Activated CD4-positive, alpha-beta memory T cell treated with anti-CD3 and anti-CD28 coated beads, Interleukin-2, amount 10 ng/mL, durations not matched to agents 7 days and 5 days (primary cell): Measurements from ENCODE around the gene SMCO3. TPM values are rescaled to one million over a fixed set of nuclear protein-coding genes. Genes with fewer than 3 reads are reported as not detected.
A peak's percentile ranks its signal among the peaks of the same experiment; 100 is the strongest.

Source experiments
- CTCF ChIA-PET: fragments of 350-600 bp; sonication (Branson Sonifier 250); formaldehyde crosslinking; loops from one replicate; lab custom pipeline; 2021; ENCODE audit warnings: antibody characterized with exemption, inconsistent platforms; lab: Charles Lee
- POLR2A ChIA-PET: fragments of 350-600 bp; sonication (Branson Sonifier 250); formaldehyde crosslinking; loops from one replicate; lab custom pipeline; 2021; ENCODE audit warnings: antibody characterized with exemption; lab: Charles Lee
- DNase-seq: peaks from one replicate; pipeline ENCODE4 v3.0.0-alpha.2; 2020
- H3K27ac Mint-ChIP-seq: one replicate; pipeline ENCODE4 v1.8.0; 2021; ENCODE audit warnings: mild to moderate bottlenecking, mixed read lengths
- H3K27me3 Mint-ChIP-seq: one replicate; pipeline ENCODE4 v1.8.0; 2021; ENCODE audit warnings: mixed read lengths
- H3K36me3 Mint-ChIP-seq: one replicate; pipeline ENCODE4 v1.8.0; 2021; ENCODE audit warnings: low read depth, mixed read lengths
- H3K4me1 Mint-ChIP-seq: one replicate; pipeline ENCODE4 v1.8.0; 2021; ENCODE audit warnings: mixed read lengths
- H3K4me3 Mint-ChIP-seq: one replicate; pipeline ENCODE4 v1.8.0; 2021; ENCODE audit warnings: mild to moderate bottlenecking, mixed read lengths
- H3K9me3 Mint-ChIP-seq: one replicate; pipeline ENCODE4 v1.8.0; 2021; ENCODE audit warnings: mixed read lengths
- total RNA-seq, 2 experiments: library from RNA; stranded (reverse); gene quantifications; one replicate each; pipeline ENCODE4 v1.2.3, GENCODE V29; 2021

Gene SMCO3
- total RNA-seq, result not detected

- no peak within 1 kb of the TSS for H3K27ac Mint-ChIP-seq
- H3K27me3 Mint-ChIP-seq, result peaks cover 3% of the 10 kb centered on the region
- H3K9me3 Mint-ChIP-seq, result peaks cover 4% of the 10 kb centered on the region
- POLR2A ChIA-PET, result interaction anchor here (1.0 kb wide), 1 partner anchor 9 kb away, joined by 4 read pairs; no protein-coding TSS in a partner anchor
- peaks cover 3% of the 10 kb centered on the region for H3K36me3 Mint-ChIP-seq
- peaks cover 24% of the 10 kb centered on the region for H3K4me1 Mint-ChIP-seq
- no peak for DNase-seq
- CTCF ChIA-PET, result no interaction called here
- H3K4me3 Mint-ChIP-seq, result no peak within 1 kb of the TSS
Measured at GRCh38 chr12:14814014-14814413, at the start of gene SMCO3. Gene SMCO3, minus strand, starts transcription at chr12:14814182. Its CDS starts 7,502 bp downstream, at chr12:14806680.

DNA sequence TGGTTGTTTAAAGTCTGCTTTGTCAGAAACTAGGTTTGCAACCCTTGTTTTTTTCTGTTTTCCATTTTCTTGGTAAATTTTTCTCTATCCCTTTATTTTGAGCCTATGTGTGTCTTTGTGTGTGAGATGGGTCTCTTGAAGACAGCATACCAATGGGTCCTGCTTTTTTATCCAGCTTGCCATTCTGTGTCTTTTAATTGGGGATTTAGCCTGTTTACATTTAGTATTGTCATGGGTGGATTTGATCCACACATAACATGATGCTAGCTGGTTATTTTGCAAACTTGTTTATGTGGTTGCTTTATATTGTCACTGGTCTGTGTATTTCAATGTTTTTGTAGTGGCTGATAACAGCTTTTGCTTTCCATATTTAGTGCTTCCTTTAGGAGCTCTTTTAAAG is 46.5 kb upstream of the SMCO3 start:
- no peaks in the 10 kb centered on the region for H3K4me1 Mint-ChIP-seq
- no peak overlapping the region for H3K4me3 Mint-ChIP-seq
- ChIA-PET POLR2A (no interaction called here), CTCF (no interaction called here)
- no peak overlapping the region for H3K27ac Mint-ChIP-seq
- H3K27me3 Mint-ChIP-seq, result peaks cover 10% of the 10 kb centered on the region
- H3K9me3 Mint-ChIP-seq, result peaks cover 10% of the 10 kb centered on the region
- peaks cover 3% of the 10 kb centered on the region for H3K36me3 Mint-ChIP-seq
- no peak for DNase-seq

GRCh38 chr12:14858513-14858912 is 44.5 kb upstream of the SMCO3 start:
- Mint-ChIP-seq H3K27ac (no peak overlapping the region), H3K4me3 (no peak overlapping the region), H3K27me3 (peaks cover 1% of the 10 kb centered on the region), H3K4me1 (no peaks in the 10 kb centered on the region), H3K36me3 (peaks cover 3% of the 10 kb centered on the region), H3K9me3 (peaks cover 10% of the 10 kb centered on the region)
- no peak for DNase-seq
- ChIA-PET POLR2A (no interaction called here), CTCF (no interaction called here)

DNA sequence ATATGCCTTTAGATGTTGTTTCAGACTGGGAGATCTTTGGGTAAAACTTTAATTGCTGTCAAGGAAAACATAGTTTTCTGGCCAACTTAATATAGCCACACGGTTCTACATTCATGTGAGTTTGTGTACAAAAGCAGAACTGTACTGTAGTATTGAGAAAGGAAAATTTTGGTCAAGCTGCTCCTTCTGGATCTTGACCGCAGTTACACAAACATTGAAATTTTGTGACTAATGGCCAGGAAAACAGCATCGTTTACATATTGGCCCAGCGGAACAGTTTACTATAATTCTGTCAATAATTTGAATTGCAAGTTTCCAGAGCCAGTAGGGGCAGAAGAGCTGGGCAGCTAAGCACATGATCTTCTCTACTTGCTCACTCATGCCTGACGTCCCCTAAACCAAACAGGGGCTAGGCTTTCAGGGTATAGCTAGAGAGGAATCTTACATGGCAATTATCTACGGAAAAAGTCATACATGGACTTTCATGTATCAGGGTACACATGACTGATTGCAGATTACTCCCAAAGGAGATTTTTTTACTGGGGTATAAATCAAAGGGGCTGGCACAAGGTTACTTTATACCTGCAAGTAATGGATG is 40.7 kb upstream of the SMCO3 start:
- peaks cover 1% of the 10 kb centered on the region for H3K9me3 Mint-ChIP-seq
- H3K4me1 Mint-ChIP-seq, result no peaks in the 10 kb centered on the region
- ChIA-PET POLR2A (no interaction called here), CTCF (interaction anchor here (0.9 to 1.0 kb wide), 2 partner anchors 9 to 11 kb away, joined by 3 to 4 read pairs; partner anchors contain the start of gene ART4)
- H3K27ac Mint-ChIP-seq, result no peak overlapping the region
- no peaks in the 10 kb centered on the region for H3K36me3 Mint-ChIP-seq
- H3K4me3 Mint-ChIP-seq, result no peak overlapping the region
- DNase-seq, result no peak
- peaks cover 1% of the 10 kb centered on the region for H3K27me3 Mint-ChIP-seq

GRCh38 chr12:14853961-14854360 is 40.0 kb upstream of the SMCO3 start:
- Mint-ChIP-seq H3K36me3 (no peaks in the 10 kb centered on the region), H3K27me3 (peaks cover 1% of the 10 kb centered on the region), H3K4me1 (no peaks in the 10 kb centered on the region), H3K27ac (no peak overlapping the region), H3K4me3 (no peak overlapping the region), H3K9me3 (no peaks in the 10 kb centered on the region)
- POLR2A ChIA-PET, result no interaction called here
- CTCF ChIA-PET, result interaction anchor here (1.0 kb wide), 1 partner anchor 8 kb away, joined by 4 read pairs; no protein-coding TSS in a partner anchor
- DNase-seq, result no peak

DNA sequence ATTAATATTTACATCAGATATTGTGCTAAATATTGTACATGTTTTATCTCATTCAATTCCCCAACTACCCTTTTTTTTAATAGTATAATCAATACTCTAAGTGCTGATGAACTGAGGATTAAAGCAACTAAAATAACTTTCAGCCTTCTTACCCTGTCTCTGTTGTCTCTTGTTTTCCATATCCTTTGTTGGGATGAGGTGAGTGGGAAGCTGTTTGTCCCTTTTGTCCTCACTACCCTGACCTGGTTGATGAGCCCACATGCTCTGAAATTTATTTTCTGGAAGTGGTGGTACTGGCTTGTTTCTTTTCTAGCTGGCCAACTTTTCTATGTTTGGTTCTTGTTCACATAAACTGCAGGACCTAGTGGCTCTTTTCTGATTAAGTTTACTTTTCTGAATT is 38.9 kb upstream of the SMCO3 start:
- Mint-ChIP-seq H3K27me3 (peaks cover 1% of the 10 kb centered on the region), H3K4me1 (no peaks in the 10 kb centered on the region), H3K27ac (no peak overlapping the region), H3K36me3 (no peaks in the 10 kb centered on the region), H3K4me3 (no peak overlapping the region), H3K9me3 (no peaks in the 10 kb centered on the region)
- CTCF ChIA-PET, result no interaction called here
- POLR2A ChIA-PET, result no interaction called here
- no peak for DNase-seq

- ChIA-PET POLR2A (no interaction called here), CTCF (interaction anchor here (0.7 kb wide), 1 partner anchor 357 kb away, joined by 4 read pairs; no protein-coding TSS in a partner anchor)
- Mint-ChIP-seq H3K36me3 (no peaks in the 10 kb centered on the region), H3K4me3 (no peak overlapping the region), H3K27ac (no peak overlapping the region), H3K9me3 (no peaks in the 10 kb centered on the region), H3K4me1 (no peaks in the 10 kb centered on the region), H3K27me3 (no peaks in the 10 kb centered on the region)
- no peak for DNase-seq
Measured at GRCh38 chr12:14850929-14851663, 37.1 kb upstream of the SMCO3 start.

DNA sequence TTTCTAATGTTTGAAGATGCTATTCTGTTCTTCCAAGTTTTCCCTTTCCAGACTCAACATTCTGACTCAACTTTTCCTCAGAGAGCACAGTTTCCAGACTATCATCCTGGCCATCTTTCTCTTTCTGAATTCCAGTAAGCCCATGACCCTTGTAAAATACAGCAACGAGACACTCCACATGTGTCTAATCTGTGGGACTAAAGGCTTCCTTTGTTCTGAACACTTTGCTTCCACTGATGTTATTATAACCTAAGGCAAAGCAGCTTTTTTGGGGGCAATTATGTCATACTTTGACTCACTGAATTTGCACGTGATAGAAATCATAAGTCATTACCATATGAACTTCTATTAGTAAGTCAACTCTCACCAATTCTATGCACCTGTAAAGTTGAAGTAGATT is 35.7 kb upstream of the SMCO3 start:
- Mint-ChIP-seq H3K27ac (no peak overlapping the region), H3K9me3 (no peaks in the 10 kb centered on the region), H3K27me3 (peaks cover 1% of the 10 kb centered on the region), H3K36me3 (no peaks in the 10 kb centered on the region), H3K4me1 (peaks cover 2% of the 10 kb centered on the region), H3K4me3 (no peak overlapping the region)
- ChIA-PET CTCF (interaction anchor here (4.4 kb wide), 1 partner anchor 146 kb away, joined by 41 read pairs; no protein-coding TSS in a partner anchor), POLR2A (no interaction called here)
- no peak for DNase-seq

GRCh38 chr12:14846876-14847580 is 33.0 kb upstream of the SMCO3 start:
- Mint-ChIP-seq H3K4me1 (peaks cover 2% of the 10 kb centered on the region), H3K27ac (no peak overlapping the region), H3K4me3 (no peak overlapping the region), H3K9me3 (no peaks in the 10 kb centered on the region), H3K36me3 (no peaks in the 10 kb centered on the region), H3K27me3 (peaks cover 1% of the 10 kb centered on the region)
- POLR2A ChIA-PET, result interaction anchor here (1.1 kb wide), 1 partner anchor 149 kb away, joined by 4 read pairs; no protein-coding TSS in a partner anchor
- no peak for DNase-seq
- CTCF ChIA-PET, result interaction anchor here (1.1 to 4.4 kb wide), 6 partner anchors 10 to 374 kb away, joined by 3 to 41 read pairs (median 6); partner anchors contain the start of gene RERG

- peaks cover 1% of the 10 kb centered on the region for H3K27me3 Mint-ChIP-seq
- DNase-seq, result no peak
- peaks cover 2% of the 10 kb centered on the region for H3K4me1 Mint-ChIP-seq
- ChIA-PET CTCF (interaction anchor here (0.6 to 4.4 kb wide), 12 partner anchors 8 to 375 kb away, joined by 3 to 41 read pairs (median 4); partner anchors contain the start of gene RERG), POLR2A (no interaction called here)
- H3K4me3 Mint-ChIP-seq, result no peak overlapping the region
- no peak overlapping the region for H3K27ac Mint-ChIP-seq
- no peaks in the 10 kb centered on the region for H3K36me3 Mint-ChIP-seq
- H3K9me3 Mint-ChIP-seq, result no peaks in the 10 kb centered on the region
Measured at GRCh38 chr12:14846042-14846587, 32.1 kb upstream of the SMCO3 start.

- H3K4me3 Mint-ChIP-seq, result no peak overlapping the region
- ChIA-PET CTCF (interaction anchor here (0.6 to 4.4 kb wide), 10 partner anchors 9 to 376 kb away, joined by 3 to 41 read pairs (median 4); partner anchors contain the start of gene RERG), POLR2A (no interaction called here)
- peaks cover 2% of the 10 kb centered on the region for H3K4me1 Mint-ChIP-seq
- DNase-seq, result peak; percentile 39
- H3K27ac Mint-ChIP-seq, result no peak overlapping the region
- no peaks in the 10 kb centered on the region for H3K9me3 Mint-ChIP-seq
- H3K27me3 Mint-ChIP-seq, result peaks cover 3% of the 10 kb centered on the region
- H3K36me3 Mint-ChIP-seq, result no peaks in the 10 kb centered on the region
Measured at GRCh38 chr12:14845350-14845750, 31.4 kb upstream of the SMCO3 start.

- no peaks in the 10 kb centered on the region for H3K9me3 Mint-ChIP-seq
- DNase-seq, result no peak
- no peak overlapping the region for H3K27ac Mint-ChIP-seq
- H3K4me3 Mint-ChIP-seq, result no peak overlapping the region
- ChIA-PET POLR2A (no interaction called here), CTCF (interaction anchor here (0.7 to 1.0 kb wide), 3 partner anchors 29 to 160 kb away, joined by 3 read pairs; no protein-coding TSS in a partner anchor)
- H3K4me1 Mint-ChIP-seq, result peaks cover 2% of the 10 kb centered on the region
- no peaks in the 10 kb centered on the region for H3K36me3 Mint-ChIP-seq
- peaks cover 3% of the 10 kb centered on the region for H3K27me3 Mint-ChIP-seq
Measured at GRCh38 chr12:14844401-14844800, 30.4 kb upstream of the SMCO3 start.
